HG03196 (cell line): ENCODE measurements around the gene CHCHD3.
"Not testable (repeated sequence)": the region's sequence is repeated elsewhere in the genome, so short reads cannot be mapped to it uniquely, and the experiment has no call there.

ENCODE experiments used
- ATAC-seq: cut with Tn5 transposase; IDR thresholded peaks from one replicate; pipeline ENCODE4 v1.9.1; 2021; ENCODE audit not compliant: unreplicated experiment

Gene CHCHD3

GRCh38 chr7:132965951-132966350 lies 115.9 kb downstream of the CHCHD3 start:
- ATAC-seq, result no peak

GRCh38 chr7:132964876-132965275 lies 117.0 kb downstream of the CHCHD3 start:
- ATAC-seq, result no peak

- no peak for ATAC-seq
Measured at GRCh38 chr7:132959891-132960290, 122.0 kb downstream of the CHCHD3 start.

DNA sequence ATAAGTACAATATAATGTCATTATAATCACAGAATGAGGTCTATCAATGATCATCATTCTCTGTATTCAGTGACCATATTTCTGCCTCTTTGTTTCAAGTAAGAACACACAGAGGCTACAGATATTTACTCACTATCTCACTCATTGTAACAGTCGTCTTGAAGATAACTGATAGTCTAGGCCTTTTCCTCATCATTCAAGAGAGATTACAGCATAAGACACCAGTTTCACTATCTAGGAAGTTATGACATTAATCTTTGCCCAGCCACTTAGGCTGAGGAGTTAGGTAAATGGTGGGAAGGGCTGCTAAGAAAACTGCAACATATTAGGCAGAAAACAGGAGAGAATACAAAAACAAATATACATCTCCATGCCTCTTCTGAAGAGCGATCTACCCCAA lies 125.3 kb downstream of the CHCHD3 start:
- ATAC-seq, result no peak

- ATAC-seq, result no peak
Measured at GRCh38 chr7:132953468-132953867, 128.4 kb downstream of the CHCHD3 start.

DNA sequence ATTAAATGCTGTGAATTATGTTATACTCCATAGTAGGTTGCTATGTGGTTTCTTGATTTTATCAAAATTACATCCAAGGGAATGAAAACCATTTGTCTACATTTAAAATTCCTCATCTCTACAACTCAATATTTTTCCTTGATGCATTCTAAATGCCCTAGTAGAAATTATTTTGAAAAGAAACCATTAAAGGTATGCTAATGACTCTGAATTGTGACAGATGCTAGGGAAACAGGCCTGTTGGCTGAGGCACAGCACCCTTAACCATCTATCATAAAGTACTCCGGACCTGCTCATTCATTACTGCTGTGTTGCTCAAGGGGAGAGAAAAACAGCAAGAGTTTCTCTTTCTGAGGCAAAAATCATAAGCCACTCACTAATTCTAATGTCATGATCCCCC lies 131.2 kb downstream of the CHCHD3 start:
- no peak for ATAC-seq

DNA sequence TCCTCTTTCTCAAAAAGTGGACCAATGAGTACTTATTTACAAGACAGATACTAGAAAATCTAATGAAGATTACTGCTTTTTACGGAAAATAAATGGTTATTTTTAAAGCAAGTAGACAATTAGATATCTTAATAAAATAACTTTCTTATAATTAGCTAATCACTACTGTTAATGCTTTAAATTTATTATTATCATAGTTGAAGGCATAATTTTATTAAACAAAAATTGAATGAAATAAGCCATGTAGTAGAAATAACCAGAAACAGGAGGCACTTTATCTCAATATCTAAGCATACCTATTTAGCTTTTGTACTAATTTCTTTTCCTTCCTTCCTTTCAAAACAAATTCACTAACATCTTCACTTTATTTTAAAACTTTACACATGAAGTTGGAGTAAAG lies 134.9 kb downstream of the CHCHD3 start:
- no peak for ATAC-seq

GRCh38 chr7:132944774-132945173 lies 137.1 kb downstream of the CHCHD3 start:
- no peak for ATAC-seq

GRCh38 chr7:132943645-132944044 lies 138.2 kb downstream of the CHCHD3 start:
- ATAC-seq, result no peak

DNA sequence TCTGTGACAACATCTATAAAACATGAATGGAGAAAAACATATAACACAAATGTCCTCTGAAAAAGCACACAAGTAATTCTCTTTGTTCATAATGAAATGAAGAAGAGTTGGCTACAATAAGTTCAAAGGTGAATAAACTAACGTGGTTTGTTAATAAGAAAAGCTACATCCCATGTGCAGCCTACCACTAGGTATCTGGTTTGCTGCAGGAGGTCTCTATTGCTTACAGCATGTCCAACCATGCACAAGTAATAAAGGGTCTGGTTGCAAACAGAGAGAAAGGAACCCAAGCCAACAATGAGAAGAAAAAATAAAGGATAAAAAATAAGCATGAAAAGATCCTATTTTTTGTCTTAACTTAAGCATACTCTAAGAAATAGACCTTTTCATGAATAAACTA lies 139.2 kb downstream of the CHCHD3 start:
- no peak for ATAC-seq

DNA sequence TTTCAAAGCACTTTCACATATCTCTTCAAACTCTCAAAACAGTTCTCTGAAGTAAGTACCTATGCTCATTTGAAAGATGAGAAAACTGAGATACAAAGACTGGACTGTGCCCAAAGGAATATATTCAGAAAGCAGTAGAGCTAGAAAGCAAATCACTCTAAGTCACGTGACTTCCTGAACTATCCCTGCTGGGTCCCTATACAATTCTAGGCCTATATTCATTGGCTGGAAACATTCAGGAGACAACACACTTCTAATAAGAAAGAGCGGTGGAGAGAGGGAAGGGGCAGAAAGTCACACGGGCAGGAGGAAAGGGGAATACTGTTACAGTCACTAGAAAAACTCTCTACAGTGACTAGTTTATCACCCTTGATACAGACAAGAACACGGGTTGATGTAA lies 140.0 kb downstream of the CHCHD3 start:
- no peak for ATAC-seq

DNA sequence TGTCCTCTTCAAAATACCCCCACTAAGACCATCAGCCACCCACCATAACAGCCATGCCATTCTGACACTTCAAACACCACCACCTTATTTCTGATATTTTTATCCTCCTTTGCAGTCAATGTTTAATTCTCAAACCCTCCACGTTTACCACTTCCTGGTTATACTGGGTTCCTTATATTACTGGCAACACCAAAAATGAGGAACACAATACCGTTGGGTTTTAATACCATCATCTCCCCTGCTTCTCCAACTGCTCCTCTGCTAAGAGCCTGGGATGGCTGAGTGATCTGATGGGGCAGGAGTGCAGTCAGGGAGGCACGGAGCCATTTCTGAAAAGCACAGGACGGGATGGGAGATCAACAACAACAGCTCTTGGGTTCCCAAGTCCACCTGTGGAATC lies 140.5 kb downstream of the CHCHD3 start:
- no peak for ATAC-seq

GRCh38 chr7:132940084-132940483 lies 141.8 kb downstream of the CHCHD3 start:
- ATAC-seq, result no peak

DNA sequence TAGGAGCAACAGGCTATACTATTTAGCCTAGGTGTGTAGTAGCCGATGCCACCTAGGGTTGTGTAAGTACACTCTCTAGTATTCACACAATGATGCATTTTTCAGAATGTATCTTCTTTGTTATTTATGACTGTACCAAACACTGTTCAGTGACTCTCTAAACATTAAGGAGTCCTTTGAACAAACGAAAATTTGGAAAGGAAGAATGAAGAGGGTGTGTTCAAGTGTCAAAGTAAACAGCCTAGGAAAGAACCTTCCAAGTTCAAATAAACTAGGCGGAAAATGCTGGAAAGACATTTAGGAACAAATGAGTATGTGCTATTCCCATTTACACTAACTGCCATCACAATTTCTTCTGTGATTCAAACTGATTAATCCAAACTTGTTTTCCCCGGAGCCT lies 142.4 kb downstream of the CHCHD3 start:
- ATAC-seq, result no peak

GRCh38 chr7:132937286-132937685 lies 144.6 kb downstream of the CHCHD3 start:
- no peak for ATAC-seq

GRCh38 chr7:132935608-132936007 lies 146.3 kb downstream of the CHCHD3 start:
- ATAC-seq, result no peak

DNA sequence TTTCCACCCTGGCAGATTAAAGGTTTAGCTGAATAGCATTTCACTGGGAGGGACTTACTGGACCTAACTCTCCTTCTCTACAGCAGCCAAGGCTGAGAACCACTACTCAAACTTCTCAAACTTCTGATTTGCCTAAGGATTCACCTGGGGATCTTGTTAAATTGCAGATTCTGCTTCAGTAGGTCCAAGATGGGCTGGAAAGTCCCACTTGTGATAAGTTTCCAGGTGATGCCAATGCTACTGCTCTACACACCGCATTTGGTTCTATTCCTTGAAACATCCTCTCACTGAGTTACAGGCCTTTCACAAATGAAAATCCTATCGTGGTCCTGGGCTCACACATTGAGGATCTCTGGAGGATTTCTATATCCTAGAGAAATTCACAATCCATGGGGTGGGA lies 147.9 kb downstream of the CHCHD3 start:
- no peak for ATAC-seq

GRCh38 chr7:132933072-132933458 lies 148.8 kb downstream of the CHCHD3 start:
- no peak for ATAC-seq

- no peak for ATAC-seq
Measured at GRCh38 chr7:132932296-132933071, 149.4 kb downstream of the CHCHD3 start.

GRCh38 chr7:132930881-132931280 lies 151.0 kb downstream of the CHCHD3 start:
- no peak for ATAC-seq

DNA sequence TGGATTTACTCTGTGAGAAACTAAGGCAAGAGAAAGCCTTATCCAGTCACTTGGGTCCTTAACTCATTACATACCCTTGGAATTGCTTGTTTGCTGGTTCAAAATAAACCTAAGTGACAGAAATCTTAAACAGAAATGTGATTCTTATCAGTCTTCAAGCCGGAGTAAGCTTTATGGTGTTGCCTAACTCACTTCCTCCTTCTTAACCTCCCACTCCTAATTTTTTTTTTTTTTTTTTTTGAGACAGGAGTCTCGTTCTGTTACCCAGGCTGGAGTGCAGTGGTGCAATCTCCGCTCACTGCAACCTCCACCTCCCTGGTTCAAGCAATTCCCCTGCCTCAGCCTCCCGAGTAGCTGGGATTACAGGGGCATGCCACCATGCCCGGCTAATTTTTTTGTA lies 151.9 kb downstream of the CHCHD3 start:
- not testable (repeated sequence) for ATAC-seq

DNA sequence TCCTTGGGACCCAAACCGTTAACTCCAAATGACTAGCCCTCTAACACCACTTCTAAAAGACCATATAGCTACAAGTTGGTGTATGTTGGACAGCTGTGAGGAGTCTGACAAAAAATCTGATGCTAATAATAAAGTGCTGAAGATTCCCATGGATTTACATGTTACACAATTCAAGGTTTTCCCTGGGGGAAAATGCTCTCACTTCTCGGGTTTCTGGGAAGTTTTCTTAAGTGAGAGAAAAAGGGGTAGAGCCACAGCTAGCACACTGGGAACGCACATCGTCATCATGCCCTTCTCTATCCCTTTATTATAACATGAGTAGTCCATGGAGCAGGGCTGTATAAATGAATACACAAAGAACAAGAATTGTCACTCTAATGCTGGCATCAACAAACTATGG lies 162.1 kb downstream of the CHCHD3 start:
- ATAC-seq, result no peak

- ATAC-seq, result no peak
Measured at GRCh38 chr7:132915647-132916046, 166.2 kb downstream of the CHCHD3 start.
